Breast epithelium (tissue), 3 donors: ENCODE results near the gene CDKL2.

Experiments
- CTCF ChIP-seq, 3 donors: fragments of 450-650 bp; IDR thresholded peaks; one replicate each; pipeline ENCODE4 v1.5.1; 2016 to 2017; ENCODE audit warnings: antibody characterized with exemption in 3 of 3, mild to moderate bottlenecking in 3 of 3, moderate library complexity in 3 of 3
- POLR2A ChIP-seq: fragments of 450-650 bp; IDR thresholded peaks from one replicate; pipeline ENCODE4 v1.6.1; 2016; ENCODE audit warnings: antibody characterized with exemption, mild to moderate bottlenecking, moderate library complexity

DNA sequence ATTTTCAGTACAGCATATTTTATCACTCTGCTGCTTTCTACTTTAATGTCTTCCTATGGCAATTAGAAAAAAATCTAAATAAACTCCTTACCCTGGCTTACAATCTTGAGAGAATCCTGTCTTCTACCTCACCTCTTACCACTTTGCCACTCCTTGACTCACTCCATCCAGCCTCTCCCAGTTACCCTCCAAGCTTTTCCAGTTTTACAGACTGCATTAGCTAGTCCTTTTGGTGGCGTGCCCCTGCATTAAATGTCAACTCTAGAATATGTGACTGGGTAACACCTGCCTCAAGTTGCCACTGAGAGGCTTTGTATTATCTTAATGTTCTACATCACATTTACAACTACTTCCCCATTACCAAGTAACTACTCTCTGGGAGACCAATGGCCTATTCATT lies 7.5 kb upstream of the CDKL2 start:
- TF ChIP-seq CTCF (IDR thresholded peaks at IDR 0.05) (no peak), POLR2A (no peak)
